ENCODE data around the gene CACNA2D2. TPM values are rescaled to one million over a fixed set of nuclear protein-coding genes. Genes with fewer than 3 reads are reported as not detected.

CACNA2D2 gene
- total RNA-seq, 1 experiment from 2014 or later: 27.7 TPM

DNA sequence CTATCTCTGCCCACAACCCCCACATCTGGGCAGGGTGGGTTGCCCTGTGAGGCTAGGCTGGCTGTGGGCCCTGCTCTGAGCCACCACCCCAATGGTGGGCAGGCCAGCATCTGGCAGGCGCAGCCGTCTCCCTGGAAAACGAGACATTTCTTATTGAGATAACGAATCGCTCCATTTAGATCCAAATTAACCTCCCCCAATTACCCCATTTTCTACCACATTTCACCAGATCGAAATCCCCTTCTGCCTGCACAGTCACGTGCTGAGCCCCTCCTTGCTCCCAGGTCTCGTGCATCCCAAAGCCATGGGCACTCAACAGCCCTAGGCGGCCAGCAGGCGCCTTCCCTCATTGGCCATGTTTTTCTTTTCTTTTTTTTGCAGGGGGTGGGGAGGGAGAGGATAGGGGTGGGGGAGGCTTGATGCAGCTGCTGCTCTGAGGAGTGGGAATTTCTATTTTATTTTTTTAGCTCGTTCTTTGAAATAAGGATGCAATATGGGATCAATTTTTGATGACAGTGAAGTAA is 91.1 kb downstream of the CACNA2D2 start:
- H3K4me1 ChIP-seq (ENCODE audit: insufficient read depth, low read length): no peaks in the 10 kb centered on the region
- no peaks in the 10 kb centered on the region for H3K79me2 ChIP-seq (ENCODE audit: insufficient read depth, low read length)
- no peaks in the 10 kb centered on the region for H3K27me3 ChIP-seq (ENCODE audit: insufficient read depth, low read length)
- H3K23me2 ChIP-seq (ENCODE audit: insufficient read length, low read depth, low read length, poor library complexity, severe bottlenecking): no peaks in the 10 kb centered on the region
- H3K14ac ChIP-seq (ENCODE audit: insufficient read depth, low read length): no peak overlapping the region
- H3K4ac ChIP-seq (ENCODE audit: low read depth, low read length): no peak overlapping the region
- no peak overlapping the region for H3K9ac ChIP-seq (ENCODE audit: extremely low read depth, insufficient read length, low read length)
- no peak for TF ChIP-seq CTCF (conservative IDR thresholded peaks at IDR 0.05)
- 100% methylated on average over 3 of the region's 11 CpGs for WGBS (ENCODE audit: extremely low coverage, insufficient read length, low lambda C conversion rate)
- no peak overlapping the region for H3K56ac ChIP-seq (ENCODE audit: insufficient read length, low read depth, low read length)
- H2BK120ac ChIP-seq (ENCODE audit: low read depth, low read length, poor library complexity, severe bottlenecking): no peak overlapping the region
- Mint-ChIP-seq H3K27me3 (ENCODE audit: low read depth) (no peaks in the 10 kb centered on the region; the same call in none of the 2 replicates), H3K4me3 (no peak overlapping the region), H3K27ac (peak overlapping the region in 1 of 3 experiments; percentile 23; a peak in 2 of 7 replicates), H3K4me1 (peaks cover 3 to 14% of the 10 kb centered on the region in 2 experiments; a peak in 3 of 4 replicates), H3K9me3 (no peaks in the 10 kb centered on the region; a peak in 1 of 5 replicates), H3K36me3 (ENCODE audit: insufficient read depth in 1 of 3, low read depth in 3 of 3) (peaks cover 0 to 4% (median 2%) of the 10 kb centered on the region in 3 experiments; a peak in 2 of 7 replicates)
- DNase-seq: no peak
- H3T11ph ChIP-seq (ENCODE audit: low read length): no peak overlapping the region
- no peak overlapping the region for H3K27ac ChIP-seq (ENCODE audit: insufficient read length, low read depth, low read length)
- no peaks in the 10 kb centered on the region for H3K79me1 ChIP-seq (ENCODE audit: insufficient read depth, low read depth, low read length, poor library complexity, severe bottlenecking)
- H2AFZ ChIP-seq (ENCODE audit: low read length): no peak overlapping the region
- H4K20me1 ChIP-seq (ENCODE audit: control insufficient read depth, insufficient read depth, insufficient read length): no peaks in the 10 kb centered on the region
- no peak overlapping the region for H4K5ac ChIP-seq (ENCODE audit: insufficient read length, low read depth, low read length)
- no peak overlapping the region for H2AK5ac ChIP-seq (ENCODE audit: insufficient read length, low read length)
- H3K18ac ChIP-seq (ENCODE audit: insufficient read length, low read depth, low read length): no peak overlapping the region
- H3K9me3 ChIP-seq (ENCODE audit: control insufficient read depth, low read depth, low read length): no peaks in the 10 kb centered on the region
- H2BK15ac ChIP-seq (ENCODE audit: low read depth, low read length): no peak overlapping the region
- no peak overlapping the region for H4K8ac ChIP-seq (replicated peaks; ENCODE audit: insufficient read length, low read depth, low read length)
- H3K4me2 ChIP-seq (ENCODE audit: insufficient read depth, insufficient read length, low read length): no peak overlapping the region
- no peak overlapping the region for H3K23ac ChIP-seq (ENCODE audit: insufficient read length, low read depth, low read length)
- no peak overlapping the region for H2BK12ac ChIP-seq (ENCODE audit: insufficient read length, low read depth, low read length)
- H2BK20ac ChIP-seq (ENCODE audit: low read depth, low read length, poor library complexity, severe bottlenecking): no peak overlapping the region
- H4K91ac ChIP-seq (ENCODE audit: insufficient read length, low read depth, low read length): no peak overlapping the region
- H2BK5ac ChIP-seq (ENCODE audit: insufficient read length, low read length): no peak overlapping the region
